HCT116 (cell line): ENCODE data around the gene BTNL9.
"Not testable (repeated sequence)": the region's sequence is repeated elsewhere in the genome, so short reads cannot be mapped to it uniquely, and the experiment has no call there.

ENCODE experiments used
- CEBPB ChIP-seq: IDR thresholded peaks from 2 replicates; pipeline ENCODE4 v1.6.1; 2012; ENCODE audit warnings: low read depth
- EGR1 ChIP-seq: IDR thresholded peaks from 2 replicates; pipeline ENCODE4 v1.6.1; 2012; ENCODE audit warnings: low read depth
- TCF7L2 ChIP-seq: IDR thresholded peaks from 2 replicates; pipeline ENCODE4 v1.7.0; 2011; ENCODE audit warnings: borderline replicate concordance, inconsistent platforms; ENCODE audit not compliant: insufficient read depth, insufficient read length; ENCODE audit errors: extremely low read depth
- ZNF274 ChIP-seq: fragments of 200-500 bp; sonication (Bioruptor generic); IDR thresholded peaks from 2 replicates; pipeline ENCODE4 v1.6.1; 2014; ENCODE audit warnings: mild to moderate bottlenecking, low read depth, low read length, inconsistent platforms
- TF ChIP-seq, protein P1 (sequence below), 3 experiments: fragments of 200-600 bp in 1 of 3; sonication (generic) in 1 of 3; IDR thresholded peaks in 2 of 3; conservative IDR thresholded peaks in 1 of 3; 2 replicates each; pipeline ENCODE4 v1.5.1; 2012 to 2017; ENCODE audit warnings: low read depth in 2 of 3, low read length in 2 of 3, antibody characterized with exemption in 1 of 3, borderline replicate concordance in 1 of 3, control low read depth in 1 of 3, mild to moderate bottlenecking in 1 of 3, mixed read lengths in 1 of 3, mixed run types in 1 of 3, moderate library complexity in 1 of 3; ENCODE audit not compliant: insufficient read depth in 1 of 3
- TF ChIP-seq, protein P2 (sequence below): IDR thresholded peaks from 2 replicates; pipeline ENCODE4 v1.6.1; 2012
- TF ChIP-seq, protein P3 (sequence below): IDR thresholded peaks from 2 replicates; pipeline ENCODE4 v1.6.1; 2012

DNA sequence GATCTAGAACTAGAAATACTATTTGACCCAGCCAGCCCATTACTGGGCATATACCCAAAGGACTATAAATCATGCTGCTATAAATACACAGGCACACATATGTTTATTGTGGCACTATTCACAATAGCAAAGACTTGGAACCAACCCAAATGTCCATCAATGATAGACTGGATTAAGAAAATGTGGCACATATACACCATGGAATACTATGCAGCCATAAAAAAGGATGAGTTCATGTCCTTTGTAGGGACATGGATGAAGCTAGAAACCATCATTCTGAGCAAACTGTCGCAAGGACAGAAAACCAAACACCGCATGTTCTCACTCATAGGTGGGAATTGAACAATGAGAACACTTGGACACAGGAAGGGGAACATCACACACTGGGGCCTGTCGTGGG lies 55.1 kb downstream of the BTNL9 start:
- not testable (repeated sequence) for TF ChIP-seq CEBPB, TCF7L2, ZNF274, EGR1
- TF ChIP-seq, protein P1, sequence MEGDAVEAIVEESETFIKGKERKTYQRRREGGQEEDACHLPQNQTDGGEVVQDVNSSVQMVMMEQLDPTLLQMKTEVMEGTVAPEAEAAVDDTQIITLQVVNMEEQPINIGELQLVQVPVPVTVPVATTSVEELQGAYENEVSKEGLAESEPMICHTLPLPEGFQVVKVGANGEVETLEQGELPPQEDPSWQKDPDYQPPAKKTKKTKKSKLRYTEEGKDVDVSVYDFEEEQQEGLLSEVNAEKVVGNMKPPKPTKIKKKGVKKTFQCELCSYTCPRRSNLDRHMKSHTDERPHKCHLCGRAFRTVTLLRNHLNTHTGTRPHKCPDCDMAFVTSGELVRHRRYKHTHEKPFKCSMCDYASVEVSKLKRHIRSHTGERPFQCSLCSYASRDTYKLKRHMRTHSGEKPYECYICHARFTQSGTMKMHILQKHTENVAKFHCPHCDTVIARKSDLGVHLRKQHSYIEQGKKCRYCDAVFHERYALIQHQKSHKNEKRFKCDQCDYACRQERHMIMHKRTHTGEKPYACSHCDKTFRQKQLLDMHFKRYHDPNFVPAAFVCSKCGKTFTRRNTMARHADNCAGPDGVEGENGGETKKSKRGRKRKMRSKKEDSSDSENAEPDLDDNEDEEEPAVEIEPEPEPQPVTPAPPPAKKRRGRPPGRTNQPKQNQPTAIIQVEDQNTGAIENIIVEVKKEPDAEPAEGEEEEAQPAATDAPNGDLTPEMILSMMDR (IDR thresholded peaks at IDR 0.05 in 2 of 3, conservative IDR thresholded peaks at IDR 0.05 in 1 of 3; ENCODE audit: borderline replicate concordance in 1 of 3, insufficient read depth in 1 of 3, low read depth in 2 of 3, low read length in 2 of 3) = not testable (repeated sequence)
- TF ChIP-seq, protein P2, sequence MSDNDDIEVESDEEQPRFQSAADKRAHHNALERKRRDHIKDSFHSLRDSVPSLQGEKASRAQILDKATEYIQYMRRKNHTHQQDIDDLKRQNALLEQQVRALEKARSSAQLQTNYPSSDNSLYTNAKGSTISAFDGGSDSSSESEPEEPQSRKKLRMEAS = not testable (repeated sequence)
- TF ChIP-seq, protein P3, sequence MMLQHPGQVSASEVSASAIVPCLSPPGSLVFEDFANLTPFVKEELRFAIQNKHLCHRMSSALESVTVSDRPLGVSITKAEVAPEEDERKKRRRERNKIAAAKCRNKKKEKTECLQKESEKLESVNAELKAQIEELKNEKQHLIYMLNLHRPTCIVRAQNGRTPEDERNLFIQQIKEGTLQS = not testable (repeated sequence)
